Cardiac muscle cell (in vitro differentiated cells and primary cell): ENCODE measurements around the gene PHF12. TPM values are rescaled to one million over a fixed set of nuclear protein-coding genes. Genes with fewer than 3 reads are reported as not detected.

Source experiments
- DNase-seq, 2 donors: peaks; one replicate each; pipeline versions ENCODE4 v3.0.0 to v3.0.0-alpha.2; 2010 to 2017; ENCODE audit warnings: low read depth in 1 of 2, low spot score in 1 of 2
- H3K27ac ChIP-seq: fragments of 200-600 bp; sonication (generic); 2 replicates; pipeline ENCODE4 v1.5.1; 2016
- H3K27me3 ChIP-seq: fragments of 200-600 bp; sonication (generic); 2 replicates; pipeline ENCODE4 v1.6.0; 2016; ENCODE audit warnings: control low read depth
- H3K36me3 ChIP-seq: fragments of 200-600 bp; sonication (generic); 2 replicates; pipeline ENCODE4 v1.5.1; 2016; ENCODE audit warnings: control low read depth
- H3K4me1 ChIP-seq: fragments of 200-600 bp; sonication (generic); 2 replicates; pipeline ENCODE4 v1.8.1; 2017; ENCODE audit warnings: low read depth, mild to moderate bottlenecking, mixed run types
- H3K4me3 ChIP-seq: fragments of 200-600 bp; sonication (generic); 2 replicates; pipeline ENCODE4 v1.5.1; 2016; ENCODE audit warnings: mild to moderate bottlenecking
- H3K9me3 ChIP-seq: fragments of 200-600 bp; sonication (generic); 2 replicates; pipeline ENCODE4 v1.5.1; 2017; ENCODE audit warnings: low read depth, mild to moderate bottlenecking, control low read depth
- CTCF ChIP-seq: IDR thresholded peaks from 2 replicates; pipeline ENCODE4 v1.5.1; 2012; ENCODE audit warnings: low read depth, mild to moderate bottlenecking, low read length
- polyA plus RNA-seq: library from polyadenylated mRNA; unstranded; fragments of >200 nt; fragmentation: Nextera tagmentation; extraction: Ambion mirVana; gene quantifications from 2 replicates; pipeline ENCODE4 v1.2.1, GENCODE V29; 2016
- total RNA-seq: library from RNA; depleted of rRNA; stranded (reverse); fragments of >200 nt; gene quantifications from 2 replicates; pipeline ENCODE4 v1.2.3, GENCODE V29; 2016

PHF12 gene
- total and polyA plus RNA-seq, 2 experiments from 2014 or later: 17.9 to 45.6 TPM

GRCh38 chr17:28956861-28957260 is 5.5 kb upstream of the PHF12 start:
- DNase-seq: no peak
- no peaks in the 10 kb centered on the region for H3K27me3 ChIP-seq
- H3K36me3 ChIP-seq: no peaks in the 10 kb centered on the region
- no peaks in the 10 kb centered on the region for H3K9me3 ChIP-seq
- TF ChIP-seq CTCF: no peak
- no peak overlapping the region for H3K4me3 ChIP-seq
- H3K4me1 ChIP-seq: no peaks in the 10 kb centered on the region
- no peak overlapping the region for H3K27ac ChIP-seq

GRCh38 chr17:28956112-28956511 is 4.8 kb upstream of the PHF12 start:
- H3K4me1 ChIP-seq: no peaks in the 10 kb centered on the region
- no peak overlapping the region for H3K27ac ChIP-seq
- no peaks in the 10 kb centered on the region for H3K27me3 ChIP-seq
- H3K9me3 ChIP-seq: no peaks in the 10 kb centered on the region
- DNase-seq: no peak
- no peak overlapping the region for H3K4me3 ChIP-seq
- H3K36me3 ChIP-seq: no peaks in the 10 kb centered on the region
- no peak for TF ChIP-seq CTCF

- no peak for TF ChIP-seq CTCF
- no peak overlapping the region for H3K4me3 ChIP-seq
- no peak for DNase-seq
Measured at GRCh38 chr17:28955408-28955807, 4.1 kb upstream of the PHF12 start.

GRCh38 chr17:28954886-28955285 is 3.6 kb upstream of the PHF12 start:
- Histone ChIP-seq H3K27me3 (no peaks in the 10 kb centered on the region), H3K9me3 (no peaks in the 10 kb centered on the region), H3K4me1 (no peaks in the 10 kb centered on the region), H3K36me3 (no peaks in the 10 kb centered on the region), H3K4me3 (no peak overlapping the region), H3K27ac (no peak overlapping the region)
- TF ChIP-seq CTCF: no peak
- DNase-seq: no peak

More at GRCh38 chr17:28955408-28955807, 4.1 kb upstream of the PHF12 start:
- H3K4me1 ChIP-seq: no peaks in the 10 kb centered on the region
- no peaks in the 10 kb centered on the region for H3K27me3 ChIP-seq
- no peak overlapping the region for H3K27ac ChIP-seq
- H3K36me3 ChIP-seq: no peaks in the 10 kb centered on the region
- no peaks in the 10 kb centered on the region for H3K9me3 ChIP-seq

- DNase-seq: peak; percentile 61 to 79
- Histone ChIP-seq H3K27me3 (no peaks in the 10 kb centered on the region), H3K4me1 (no peaks in the 10 kb centered on the region), H3K27ac (no peak overlapping the region), H3K36me3 (no peaks in the 10 kb centered on the region), H3K9me3 (no peaks in the 10 kb centered on the region), H3K4me3 (no peak overlapping the region)
- peak; percentile 92 for TF ChIP-seq CTCF
Measured at GRCh38 chr17:28953444-28954118, 2.3 kb upstream of the PHF12 start.
